LoVo (cell line): Measurements from ENCODE around the gene MTMR12.
"Not testable (repeated sequence)": the region's sequence is repeated elsewhere in the genome, so short reads cannot be mapped to it uniquely, and the experiment has no call there.

Experiments used
- DNase-seq: peaks from one replicate; pipeline ENCODE4 v3.0.0-alpha.2; 2016; ENCODE audit warnings: low spot score

The MTMR12 gene

DNA sequence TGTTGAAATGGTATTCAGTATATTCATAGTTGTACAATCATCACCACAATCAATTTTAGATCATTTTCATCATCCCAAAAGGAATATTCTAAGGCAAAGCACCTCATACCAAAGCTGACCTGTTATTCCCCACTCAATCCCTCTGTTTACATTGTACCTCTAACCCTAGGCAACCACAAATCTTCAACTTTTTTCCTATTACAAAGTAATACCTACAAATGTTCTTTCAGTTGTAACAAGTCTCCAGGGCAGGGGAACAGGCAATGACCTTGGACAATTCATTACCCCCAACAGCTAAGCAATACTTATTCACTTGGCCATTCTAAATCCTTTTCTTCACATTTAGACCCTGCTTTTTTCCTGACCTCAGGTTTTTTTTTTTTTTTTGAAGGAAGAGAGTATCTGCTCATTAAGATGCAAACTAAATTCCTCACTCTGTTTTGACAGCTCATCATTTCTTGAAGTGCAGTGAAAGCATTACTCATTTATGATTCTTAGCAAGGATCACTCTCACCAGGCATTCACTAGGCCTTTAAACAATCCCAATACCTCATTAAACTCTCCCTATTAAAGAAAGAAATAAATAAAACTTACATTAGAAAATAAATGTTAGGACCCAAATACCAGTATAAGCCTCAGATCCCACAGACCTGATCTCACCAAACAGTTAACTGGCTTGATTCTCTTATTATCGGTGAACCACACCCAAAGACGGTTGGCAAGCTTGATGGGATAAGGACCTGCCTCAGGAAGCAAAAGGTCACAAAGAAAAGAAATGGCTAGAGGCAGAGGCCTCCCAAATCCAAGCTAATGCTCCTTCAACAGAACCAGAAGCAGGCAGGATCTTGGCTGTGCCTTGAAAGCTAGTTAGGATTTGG is 15.3 kb downstream of the MTMR12 start:
- no peak for DNase-seq

DNA sequence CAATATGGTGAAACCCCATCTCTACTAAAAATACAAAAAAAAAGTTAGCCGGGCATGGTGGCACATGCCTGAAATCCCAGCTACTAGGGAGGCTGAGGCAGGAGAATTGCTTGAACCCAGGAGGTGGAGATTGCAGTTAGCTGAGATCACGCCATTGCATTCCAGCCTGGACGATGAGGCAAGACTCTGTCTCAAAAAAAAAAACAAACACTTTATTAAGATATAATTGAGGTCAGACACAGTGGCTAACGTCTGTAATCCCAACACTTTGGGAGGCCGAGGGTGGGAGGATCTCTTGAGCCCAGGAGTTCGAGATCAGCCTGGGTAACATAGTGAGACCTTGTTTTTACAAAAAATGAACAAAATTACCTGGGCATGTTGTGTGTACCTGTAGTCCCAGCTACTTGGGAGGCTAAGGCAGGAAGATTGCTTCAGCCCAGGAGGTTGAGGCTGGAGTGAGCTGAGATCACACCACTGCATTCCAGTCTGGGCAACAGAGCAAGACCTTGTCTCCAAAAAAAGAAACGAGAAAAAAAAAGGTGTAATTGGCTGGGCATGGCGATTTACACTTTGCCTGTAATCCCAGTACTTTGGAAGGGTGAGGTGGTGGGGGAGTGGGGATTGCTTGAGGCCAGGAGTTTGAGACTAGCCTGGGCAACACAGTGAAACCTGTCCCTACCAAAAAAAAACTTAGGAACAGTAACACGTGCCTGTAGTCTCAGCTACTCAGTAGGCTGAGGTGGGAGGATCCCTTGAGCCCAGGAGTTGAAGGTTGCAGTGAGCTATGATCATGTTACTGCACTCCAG is 16.6 kb downstream of the MTMR12 start:
- DNase-seq = not testable (repeated sequence)

DNA sequence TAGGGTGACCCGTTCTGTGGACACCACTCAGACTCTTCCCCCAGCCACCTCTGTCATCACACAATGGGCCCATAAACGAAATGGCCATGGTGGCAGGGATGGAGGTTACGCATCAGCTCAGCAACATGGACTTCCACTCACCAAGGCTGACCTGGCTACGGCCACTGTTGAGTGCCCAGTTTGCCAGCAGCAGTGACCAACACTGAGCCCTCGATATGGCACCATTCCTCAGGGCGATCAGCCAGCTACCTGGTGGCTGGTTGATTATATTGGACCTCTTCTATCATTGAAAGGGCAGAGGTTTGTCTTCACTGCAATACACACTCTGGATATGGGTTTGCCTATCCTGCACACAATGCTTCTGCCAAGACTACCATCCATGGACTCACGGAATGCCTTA is 21.1 kb downstream of the MTMR12 start:
- no peak for DNase-seq

DNA sequence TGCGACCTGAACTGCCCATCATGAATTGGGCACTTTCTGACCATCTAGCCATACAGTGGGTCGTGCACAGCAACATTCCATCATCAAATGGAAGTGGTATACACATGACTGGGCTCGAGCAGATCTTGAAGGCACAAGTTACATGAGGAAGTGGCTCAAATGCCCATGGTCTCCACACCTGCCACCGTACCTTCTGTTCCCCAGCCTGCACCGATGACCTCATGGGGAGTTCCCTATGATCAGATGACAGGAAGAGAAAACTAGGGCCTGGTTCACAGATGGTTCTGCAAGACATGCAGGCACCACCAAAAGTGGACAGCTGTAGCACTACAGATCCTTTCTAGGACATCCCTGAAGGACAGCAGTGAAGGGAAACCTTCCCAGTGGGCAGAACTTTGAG is 21.8 kb downstream of the MTMR12 start:
- no peak for DNase-seq

DNA sequence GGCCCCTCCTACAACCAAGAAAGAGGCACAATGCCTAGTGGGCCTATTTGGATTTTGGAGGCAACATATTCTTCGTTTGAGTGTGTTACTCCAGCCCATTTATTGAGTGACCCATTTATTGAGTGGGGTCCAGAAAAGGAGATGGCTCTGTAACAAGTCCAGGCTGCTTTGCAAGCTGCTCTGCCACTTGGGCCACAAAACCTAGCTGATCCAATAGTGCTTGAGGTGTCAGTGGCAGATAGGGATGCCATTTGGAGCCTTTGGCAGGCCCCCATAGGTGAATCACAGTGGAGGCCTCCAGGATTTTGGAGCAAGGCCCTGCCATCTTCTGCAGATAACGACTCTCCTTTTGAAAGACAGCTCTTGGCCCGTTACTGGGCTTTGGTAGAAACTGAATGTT is 22.2 kb downstream of the MTMR12 start:
- DNase-seq = not testable (repeated sequence)

DNA sequence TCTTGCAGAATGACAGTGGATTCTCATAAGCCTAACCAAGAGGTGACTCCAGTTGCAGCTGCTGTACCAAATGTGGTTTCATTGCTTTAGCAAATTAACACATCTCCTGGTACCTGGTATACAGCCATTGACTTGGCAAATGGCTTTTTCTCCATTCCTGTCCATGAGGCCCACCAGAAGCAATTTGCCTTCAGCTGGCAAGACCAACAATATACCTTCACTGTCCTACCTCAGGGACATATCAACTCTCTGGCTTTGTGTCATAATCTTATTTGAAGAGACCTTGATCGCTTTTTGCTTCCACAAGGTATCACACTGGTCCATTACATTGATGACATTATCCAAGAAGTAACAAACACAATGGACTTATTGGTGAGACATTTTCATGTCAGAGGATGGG is 22.8 kb downstream of the MTMR12 start:
- DNase-seq = not testable (repeated sequence)

DNA sequence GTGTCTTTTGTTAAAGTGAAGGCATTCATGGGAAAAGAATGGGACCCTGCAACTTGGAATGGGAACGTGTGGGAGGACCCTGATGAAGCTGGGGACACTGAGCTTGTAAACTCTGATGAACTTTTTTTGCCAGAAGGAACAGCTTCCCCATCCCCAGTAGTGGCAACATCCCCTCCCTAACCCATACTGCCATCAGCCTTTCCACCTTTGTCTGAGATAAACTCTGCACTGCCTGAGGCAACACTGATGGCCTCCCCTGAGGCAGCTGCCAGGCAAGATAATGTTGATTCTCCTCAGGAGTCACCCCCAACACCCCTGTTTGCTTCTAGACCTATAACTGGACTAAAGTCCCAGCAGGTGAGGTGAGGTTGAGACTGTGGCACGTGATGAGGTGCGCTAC is 24.6 kb downstream of the MTMR12 start:
- not testable (repeated sequence) for DNase-seq

DNA sequence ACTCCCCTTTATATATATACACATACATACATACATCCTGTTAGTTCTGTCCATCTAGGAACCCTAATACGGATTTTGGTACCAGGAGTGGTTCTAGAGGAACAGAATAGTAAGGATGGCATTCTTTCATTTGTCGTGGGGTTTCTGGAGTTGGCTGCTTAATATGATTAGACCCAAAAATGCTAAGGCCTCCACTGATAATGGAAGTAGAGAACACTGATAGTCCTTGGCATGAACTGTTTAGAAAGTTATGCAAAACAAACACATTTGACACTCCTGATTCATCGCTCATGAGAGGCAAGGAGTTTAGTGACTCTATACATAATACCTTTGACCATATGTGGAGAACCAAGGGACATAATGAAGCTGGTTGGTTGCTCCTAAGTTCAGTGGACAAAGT is 25.2 kb downstream of the MTMR12 start:
- not testable (repeated sequence) for DNase-seq

DNA sequence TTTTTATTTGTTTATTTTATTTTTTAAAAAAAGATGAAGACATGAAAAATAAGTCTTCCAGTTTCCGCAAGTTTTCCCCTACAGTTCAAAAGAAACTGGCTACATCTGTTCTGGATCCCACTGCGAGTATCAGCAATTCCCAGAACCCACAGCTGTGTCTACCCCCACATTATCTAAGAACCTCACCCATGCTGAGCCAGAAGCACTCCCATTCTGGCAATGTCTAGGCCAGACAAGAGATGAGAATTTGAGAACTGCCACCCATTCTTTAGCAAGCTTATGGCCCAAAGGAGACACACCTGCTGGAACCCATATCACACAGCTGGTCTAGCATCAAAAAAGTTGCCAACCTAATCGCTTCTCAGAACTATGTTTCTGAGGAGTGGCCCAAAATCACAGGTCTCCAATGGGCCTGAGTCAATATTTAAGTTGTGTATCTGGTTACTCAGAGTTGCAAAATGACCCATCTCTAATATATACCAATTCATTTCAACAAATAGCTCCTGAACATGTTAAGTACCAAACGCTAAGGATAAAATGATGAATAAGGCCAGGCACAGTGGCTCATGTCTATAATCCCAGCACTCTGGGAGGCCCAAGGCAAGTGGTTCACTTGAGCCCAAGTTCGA is 27.1 kb downstream of the MTMR12 start:
- DNase-seq = no peak

DNA sequence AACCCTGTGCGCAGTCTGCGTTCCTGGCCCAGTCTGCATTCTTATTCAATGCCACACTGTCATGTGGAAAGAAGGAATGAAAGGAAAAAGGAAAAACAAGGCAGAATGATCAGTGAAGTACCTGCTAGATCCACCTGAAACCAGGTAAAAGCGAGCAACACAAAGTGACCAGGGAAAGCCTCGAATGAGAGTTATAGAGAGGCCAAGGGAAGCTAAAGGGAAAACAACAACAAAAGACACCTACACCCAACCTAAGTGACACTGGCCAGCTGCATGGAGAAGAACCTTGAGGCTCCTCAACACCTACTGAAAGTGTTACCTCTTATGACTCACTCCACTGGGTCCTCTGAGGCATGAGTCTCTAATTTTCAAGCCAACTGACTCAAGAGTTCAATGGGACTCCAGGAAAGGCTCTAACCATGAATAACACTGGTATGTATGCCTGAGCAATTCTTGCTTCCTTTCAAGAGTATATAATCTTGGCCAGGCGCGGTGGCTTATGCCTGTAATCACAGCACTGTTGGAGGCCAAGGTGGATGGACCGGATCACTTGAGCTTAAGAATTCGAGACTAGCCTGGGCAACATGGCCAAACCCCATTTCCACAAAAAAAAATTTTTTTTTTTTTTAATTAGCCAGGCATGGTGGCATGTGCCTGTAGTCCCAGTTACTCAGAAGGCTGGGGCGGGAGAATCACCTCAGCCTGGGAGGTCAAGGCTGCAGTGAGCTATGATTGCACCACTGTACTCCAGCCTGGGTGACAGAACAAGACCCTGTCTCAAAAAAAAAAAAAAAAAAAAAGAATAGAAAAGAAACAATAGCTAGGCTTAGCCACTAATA is 29.0 kb downstream of the MTMR12 start:
- peak; percentile 20 for DNase-seq

DNA sequence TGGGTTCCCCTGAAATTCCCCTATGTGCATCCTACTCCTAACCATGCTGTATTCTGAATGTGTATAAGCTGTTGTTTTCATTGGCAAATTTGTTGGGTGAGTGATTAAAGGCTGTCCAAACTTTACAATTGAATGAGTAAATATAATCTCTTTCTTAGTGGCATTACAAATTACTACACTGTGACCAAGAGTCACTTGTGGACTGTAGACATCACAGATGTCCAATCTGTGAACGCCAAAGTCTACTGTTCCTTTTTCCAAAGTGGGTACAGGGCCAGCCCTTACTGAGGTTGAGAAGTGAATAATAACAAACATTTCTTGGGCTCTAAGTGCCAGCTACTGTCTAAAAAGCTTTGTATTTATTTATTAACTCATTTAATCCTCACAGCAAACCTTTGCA is 29.7 kb downstream of the MTMR12 start:
- no peak for DNase-seq

DNA sequence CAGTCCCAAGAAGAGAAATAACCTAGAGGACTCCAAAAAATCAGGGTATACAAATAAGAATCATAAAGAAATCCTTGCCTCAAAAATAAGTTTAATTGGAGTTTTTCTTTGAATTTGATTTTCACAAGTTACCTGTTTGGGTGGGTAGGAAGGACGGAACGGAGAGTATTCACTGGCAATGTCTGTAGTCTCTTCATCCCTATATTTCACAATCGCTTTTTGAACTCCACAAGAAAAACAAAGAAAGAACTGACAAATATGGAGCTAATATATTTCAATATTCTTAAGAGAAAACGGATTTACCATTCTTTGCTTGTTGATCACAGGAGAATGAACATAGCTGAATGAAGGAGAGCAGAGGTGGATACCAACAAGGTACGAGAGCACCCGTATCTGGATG is 30.1 kb downstream of the MTMR12 start:
- DNase-seq = no peak

DNA sequence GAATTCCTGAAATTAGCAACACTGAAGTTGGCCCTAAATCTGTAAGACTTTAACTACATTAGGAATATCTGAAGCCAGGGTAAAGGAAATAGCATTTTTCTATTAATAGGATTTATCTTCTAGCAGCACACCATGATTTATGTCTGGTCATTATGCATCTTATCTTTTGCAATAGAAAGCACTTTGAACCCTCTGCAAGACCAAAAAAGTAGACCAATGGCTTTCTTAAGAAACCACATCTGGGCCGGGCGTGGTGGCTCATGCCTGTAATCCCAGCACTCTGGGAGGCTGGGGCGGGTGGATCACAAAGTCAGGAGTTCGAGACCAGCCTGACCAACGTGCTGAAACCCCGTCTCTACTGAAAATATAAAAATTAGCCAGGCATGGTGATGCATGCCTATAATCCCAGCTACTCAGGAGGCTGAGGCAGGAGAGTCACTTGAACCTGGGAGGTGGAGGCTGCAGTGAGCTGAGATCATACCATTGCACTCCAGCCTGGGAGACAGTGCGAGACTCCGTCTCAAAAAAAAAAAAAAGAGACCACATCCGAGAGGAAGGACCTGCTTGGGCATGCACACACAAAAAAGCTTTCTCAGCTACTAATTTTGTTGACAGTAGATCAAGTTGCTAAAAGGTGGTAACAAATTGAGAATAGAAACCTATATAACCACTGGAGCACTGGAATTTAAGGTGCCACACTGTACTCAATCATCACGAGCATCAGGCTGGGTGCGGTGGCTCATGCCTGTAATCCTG is 31.2 kb downstream of the MTMR12 start:
- DNase-seq = not testable (repeated sequence)

DNA sequence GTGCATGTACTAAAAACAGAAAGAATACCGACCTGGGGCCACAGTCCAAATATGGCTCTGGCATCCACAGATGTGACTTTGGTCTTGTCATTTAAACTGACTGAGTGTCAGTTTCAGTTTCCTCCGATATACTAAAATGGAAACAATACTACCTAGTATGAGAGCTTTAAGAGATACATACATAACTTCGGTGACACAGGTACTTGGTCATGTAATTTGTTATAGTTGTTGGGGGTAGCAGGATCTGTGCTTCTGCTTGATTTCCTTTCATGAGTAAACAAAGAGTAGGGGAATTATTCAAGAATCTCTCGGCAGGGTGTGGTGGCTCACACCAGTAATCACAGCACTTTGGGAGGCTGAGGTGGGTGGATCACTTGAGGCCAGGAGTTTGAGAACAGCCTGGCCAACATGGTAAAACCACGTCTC is 32.1 kb downstream of the MTMR12 start:
- DNase-seq = no peak

DNA sequence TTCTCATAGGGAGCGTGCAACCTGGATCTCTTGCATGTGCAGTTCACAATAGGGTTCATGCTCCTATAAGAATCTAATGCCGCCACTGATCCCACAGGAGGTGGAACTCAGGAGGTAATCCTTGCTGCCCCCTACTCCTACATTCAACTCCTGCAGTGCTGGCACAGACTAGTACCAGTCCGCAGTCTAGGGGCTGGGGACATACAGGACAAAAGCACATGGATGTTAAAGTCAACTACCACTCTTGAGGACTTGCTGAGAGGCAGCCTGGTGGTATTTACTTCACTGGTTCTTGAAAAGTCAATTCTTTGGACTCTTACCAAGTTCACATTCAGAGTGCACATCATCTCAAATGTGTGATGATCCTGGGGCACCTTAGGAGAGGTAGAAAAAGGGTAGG is 33.0 kb downstream of the MTMR12 start:
- no peak for DNase-seq

DNA sequence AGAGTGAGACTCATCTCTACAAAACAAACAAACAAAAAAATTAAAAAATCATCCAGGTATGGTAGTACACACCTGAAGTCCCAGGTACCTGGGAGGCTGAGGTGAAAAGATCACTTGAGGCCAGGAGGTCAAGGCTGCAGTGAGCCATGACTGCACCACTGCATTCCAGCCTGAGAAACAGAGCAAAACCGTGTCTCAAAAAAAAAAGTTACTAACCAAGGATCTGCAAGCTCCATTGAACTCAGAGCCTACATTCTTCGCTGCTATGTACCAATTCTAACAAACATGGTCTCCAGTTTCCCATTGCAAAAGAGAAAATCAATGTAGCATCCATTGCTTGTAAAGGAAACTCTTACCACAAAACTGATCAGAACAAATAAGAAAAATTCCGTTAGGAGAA is 33.5 kb downstream of the MTMR12 start:
- no peak for DNase-seq

DNA sequence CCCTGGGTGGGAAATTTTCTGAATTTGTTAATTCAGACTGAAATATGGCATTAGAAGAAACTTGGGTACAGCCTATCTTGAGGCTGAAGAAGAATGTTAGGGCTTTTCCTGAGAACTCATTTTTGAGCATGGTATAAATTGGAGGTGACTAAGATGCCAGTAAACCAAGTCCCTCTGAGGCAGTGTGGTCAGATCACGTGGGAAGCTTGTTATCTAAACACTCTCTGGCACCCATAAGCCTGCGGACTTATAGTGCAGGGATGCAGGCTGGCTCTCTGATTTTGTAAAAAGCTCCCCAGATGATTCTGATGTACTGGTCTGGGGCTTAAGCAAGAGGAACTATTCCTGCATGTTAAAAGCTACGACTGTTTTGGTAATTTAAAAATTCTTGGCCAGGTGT is 34.3 kb downstream of the MTMR12 start:
- DNase-seq = no peak

DNA sequence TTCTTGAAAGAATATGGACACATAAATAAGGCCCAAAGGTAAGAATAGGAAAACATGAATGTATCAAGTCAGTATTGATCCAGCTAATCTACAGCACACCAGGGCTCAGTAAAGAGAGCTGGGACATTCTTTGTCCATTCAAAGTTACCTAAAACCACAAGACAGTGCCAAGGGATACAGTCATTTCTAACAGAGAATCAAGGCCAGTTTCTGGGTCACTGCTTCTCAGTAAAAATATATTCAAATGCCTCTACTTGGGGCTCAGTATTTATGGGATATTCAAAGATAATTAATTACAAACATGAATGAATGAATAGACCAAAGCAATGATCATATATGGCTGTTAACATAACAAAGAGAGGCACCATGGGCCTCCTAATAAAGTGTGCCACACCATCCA is 34.9 kb downstream of the MTMR12 start:
- DNase-seq = no peak

DNA sequence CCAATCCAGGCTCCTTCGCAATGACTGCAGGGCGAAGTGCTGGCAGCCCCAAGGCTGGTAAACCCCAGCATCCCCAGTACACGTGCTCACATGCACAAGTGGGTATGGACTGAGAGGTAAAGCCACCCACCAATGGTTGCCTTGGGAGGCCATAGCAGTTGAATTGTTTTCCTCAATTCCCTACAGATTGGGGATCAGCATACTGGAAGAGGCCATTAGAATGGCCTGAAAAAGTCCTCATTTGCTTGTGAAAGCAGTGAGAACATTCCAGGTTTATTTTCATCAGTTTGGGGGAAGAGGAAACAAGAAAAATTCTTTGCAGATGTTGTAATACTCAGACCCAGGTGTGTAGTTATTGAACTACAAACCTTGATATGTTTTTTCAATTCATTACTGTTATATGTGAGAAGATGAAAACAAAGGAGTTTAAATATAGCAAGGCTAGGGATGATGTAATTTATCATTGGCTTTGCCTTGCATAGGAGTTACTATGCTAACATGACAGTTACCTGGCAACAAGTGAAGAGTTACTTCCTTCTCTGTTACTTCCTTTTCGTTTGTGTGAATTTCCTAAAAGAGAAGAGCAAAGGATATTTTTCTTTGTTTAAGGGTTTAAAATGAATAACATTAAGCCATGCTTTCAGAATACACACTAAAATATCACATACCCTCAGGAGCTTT is 36.4 kb downstream of the MTMR12 start:
- DNase-seq = no peak

DNA sequence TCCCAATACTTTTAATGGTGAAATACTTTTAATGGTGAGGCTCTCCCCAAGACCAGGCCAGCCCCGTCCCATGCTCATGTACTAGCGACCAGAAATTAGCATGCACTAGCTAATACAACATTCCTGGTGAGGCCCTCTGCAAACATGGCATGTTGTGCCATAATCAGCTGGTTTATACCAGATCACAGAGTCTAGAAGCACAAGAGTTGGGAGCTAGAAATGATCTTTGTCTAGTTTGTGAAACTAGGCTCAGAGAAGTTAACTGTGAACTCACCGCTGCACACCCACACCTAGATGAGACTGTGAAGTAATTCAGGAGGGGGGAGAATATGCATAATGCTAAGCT is 37.4 kb downstream of the MTMR12 start:
- DNase-seq = no peak
